Heart left ventricle (tissue), 13 donors: ENCODE measurements around the gene SEC24A.

Experiments
- POLR2A ChIP-seq, 2 donors: fragments of 450-650 bp; IDR thresholded peaks; one replicate each; pipeline ENCODE4 v1.6.1; 2017; ENCODE audit warnings: antibody characterized with exemption in 2 of 2, mild to moderate bottlenecking in 2 of 2, moderate library complexity in 2 of 2
- TF ChIP-seq, protein P1 (sequence below), 12 donors: fragments of 200-600 bp; sonication (generic) in 4 of 12; IDR thresholded peaks; one replicate each; pipeline versions ENCODE4 v1.5.0 to v1.8.0; 2018 to 2022; ENCODE audit warnings: antibody characterized with exemption in 12 of 12, mild to moderate bottlenecking in 5 of 12
- donor health status: ischemic (EF 13 %, LVEDD 7.1; RV severe dilation, severe dysfunction).
- donor health status: DM: no; HTN: yes; CAD: no.
- donor health status: DM: no; HTN: no; CAD: no.
- donor health status: ischemic (EF 25% LVEDD 6.9; RV normal size, moderate dysfunction).
- donor health status: ischemic (EF 25% LVEDD 5.7; RV mildly dilated, moderate dysfunction).
- donor health status: ischemic (EF 35%, LVEDD 5.7; RV mildly dilated, moderate dysfunction).
- donor health status: nonischemic (EF 11% LVEDD 7.7; RV severe dilation, severe dysfunction).
- donor health status: DM: yes; HTN: yes; CAD: no.
- donor health status: PGD.
- donor health status: ischemic (EF 29% LVEDD 5.4; RV normal size, mild dysfunction).
- donor health status: nonischemic (EF 23%, LVEDD 6.1; RV moderate dilation, normal function).

DNA sequence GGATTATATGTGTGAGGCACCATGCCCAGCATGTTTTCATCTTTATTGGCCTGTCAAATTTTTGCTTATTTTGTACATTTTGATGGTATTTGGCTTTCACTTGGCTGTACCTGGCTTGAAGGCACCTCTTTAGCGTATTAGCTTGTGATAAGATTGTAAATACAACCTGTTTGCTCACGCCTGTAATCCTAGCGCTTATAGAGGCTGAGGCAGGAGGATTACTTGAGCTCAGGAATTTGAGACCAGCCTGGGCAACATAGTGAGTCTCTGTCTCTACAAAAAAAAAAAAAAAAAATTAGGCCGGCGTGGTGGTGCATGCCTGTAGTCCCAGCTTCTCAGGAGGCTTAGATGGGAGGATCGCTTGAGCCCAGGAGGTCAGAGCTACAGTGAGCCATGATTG is 11.3 kb downstream of the SEC24A start:
- TF ChIP-seq, protein P1, sequence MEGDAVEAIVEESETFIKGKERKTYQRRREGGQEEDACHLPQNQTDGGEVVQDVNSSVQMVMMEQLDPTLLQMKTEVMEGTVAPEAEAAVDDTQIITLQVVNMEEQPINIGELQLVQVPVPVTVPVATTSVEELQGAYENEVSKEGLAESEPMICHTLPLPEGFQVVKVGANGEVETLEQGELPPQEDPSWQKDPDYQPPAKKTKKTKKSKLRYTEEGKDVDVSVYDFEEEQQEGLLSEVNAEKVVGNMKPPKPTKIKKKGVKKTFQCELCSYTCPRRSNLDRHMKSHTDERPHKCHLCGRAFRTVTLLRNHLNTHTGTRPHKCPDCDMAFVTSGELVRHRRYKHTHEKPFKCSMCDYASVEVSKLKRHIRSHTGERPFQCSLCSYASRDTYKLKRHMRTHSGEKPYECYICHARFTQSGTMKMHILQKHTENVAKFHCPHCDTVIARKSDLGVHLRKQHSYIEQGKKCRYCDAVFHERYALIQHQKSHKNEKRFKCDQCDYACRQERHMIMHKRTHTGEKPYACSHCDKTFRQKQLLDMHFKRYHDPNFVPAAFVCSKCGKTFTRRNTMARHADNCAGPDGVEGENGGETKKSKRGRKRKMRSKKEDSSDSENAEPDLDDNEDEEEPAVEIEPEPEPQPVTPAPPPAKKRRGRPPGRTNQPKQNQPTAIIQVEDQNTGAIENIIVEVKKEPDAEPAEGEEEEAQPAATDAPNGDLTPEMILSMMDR (IDR thresholded peaks at IDR 0.05), result no peak
- TF ChIP-seq POLR2A (IDR thresholded peaks at IDR 0.05), result no peak
